Stimulated activated naive B cell treated with anti-CD40 and anti-IgM and Interleukin-4, amounts not matched to agents 10 μg/mL and 1 μg/mL and 100 μg/mL, for 72 hours (primary cell): Measurements from ENCODE around the gene APOL1.
"Not testable (repeated sequence)": the region's sequence is repeated elsewhere in the genome, so short reads cannot be mapped to it uniquely, and the experiment has no call there.

Experiments used
- ATAC-seq, 2 donors: fragments of 150-1000 bp; cut with Tn5 transposase; replicated peaks; 2 replicates each; pipeline ENCODE4 v1.10.0; 2021; ENCODE audit warnings: moderate library complexity in 1 of 2
- DNase-seq: peaks from one replicate; pipeline ENCODE4 v3.0.0; 2021
- H3K27ac Mint-ChIP-seq: one replicate; pipeline ENCODE4 v1.8.0; 2022; ENCODE audit warnings: mild to moderate bottlenecking, mixed read lengths
- H3K27me3 Mint-ChIP-seq, 2 donors: one replicate each; pipeline ENCODE4 v1.8.0; 2022; ENCODE audit warnings: mixed read lengths in 2 of 2
- H3K36me3 Mint-ChIP-seq, 2 donors: one replicate each; pipeline ENCODE4 v1.8.0; 2022; ENCODE audit warnings: mixed read lengths in 2 of 2, mild to moderate bottlenecking in 1 of 2
- H3K4me1 Mint-ChIP-seq, 2 donors: one replicate each; pipeline ENCODE4 v1.8.0; 2022; ENCODE audit warnings: mixed read lengths in 2 of 2, mild to moderate bottlenecking in 1 of 2
- H3K4me3 Mint-ChIP-seq, 2 donors: one replicate each; pipeline ENCODE4 v1.8.0; 2022; ENCODE audit warnings: mild to moderate bottlenecking in 2 of 2, mixed read lengths in 2 of 2, moderate library complexity in 1 of 2
- H3K9me3 Mint-ChIP-seq, 2 donors: one replicate each; pipeline ENCODE4 v1.8.0; 2022; ENCODE audit warnings: mixed read lengths in 2 of 2, mild to moderate bottlenecking in 1 of 2

Gene APOL1

GRCh38 chr22:36215981-36216380 lies 37.0 kb upstream of the APOL1 start:
- DNase-seq (no peak), ATAC-seq (no peak)
- Mint-ChIP-seq H3K4me3 (no peak overlapping the region), H3K9me3 (no peaks in the 10 kb centered on the region), H3K27ac (no peak overlapping the region), H3K4me1 (peaks cover 13 to 15% of the 10 kb centered on the region in 2 donors), H3K36me3 (no peaks in the 10 kb centered on the region), H3K27me3 (peaks cover 17% of the 10 kb centered on the region in 2 donors)

GRCh38 chr22:36218648-36219193 lies 34.2 kb upstream of the APOL1 start:
- Mint-ChIP-seq H3K4me3 (no peak overlapping the region), H3K36me3 (peaks cover 0 to 4% of the 10 kb centered on the region in 2 donors), H3K4me1 (peaks cover 2 to 5% of the 10 kb centered on the region in 2 donors), H3K27ac (no peak overlapping the region), H3K27me3 (peaks cover 13 to 18% of the 10 kb centered on the region in 2 donors), H3K9me3 (no peaks in the 10 kb centered on the region)
- DNase-seq = no peak
- no peak for ATAC-seq

- Mint-ChIP-seq H3K4me1 (peaks cover 2 to 5% of the 10 kb centered on the region in 2 donors), H3K9me3 (no peaks in the 10 kb centered on the region), H3K36me3 (peaks cover 0 to 8% of the 10 kb centered on the region in 2 donors), H3K4me3 (no peak overlapping the region), H3K27ac (no peak overlapping the region), H3K27me3 (peaks cover 12 to 18% of the 10 kb centered on the region in 2 donors)
- DNase-seq (no peak), ATAC-seq (no peak)
These were observed 32.4 kb upstream of the APOL1 start for GRCh38 chr22:36220451-36220921.

- Mint-ChIP-seq H3K27me3 (peaks cover 10 to 18% of the 10 kb centered on the region in 2 donors), H3K27ac (no peak overlapping the region), H3K36me3 (peaks cover 12 to 14% of the 10 kb centered on the region in 2 donors), H3K9me3 (no peaks in the 10 kb centered on the region), H3K4me3 (peak overlapping the region in 1 of 2 donors; percentile 35), H3K4me1 (peaks cover 2 to 5% of the 10 kb centered on the region in 2 donors)
- DNase-seq (no peak), ATAC-seq (peak; percentile 77 to 82)
These were observed 30.9 kb upstream of the APOL1 start for GRCh38 chr22:36221799-36222751.

- Mint-ChIP-seq H3K9me3 (no peaks in the 10 kb centered on the region), H3K27me3 (peaks cover 10 to 18% of the 10 kb centered on the region in 2 donors), H3K36me3 (peaks cover 20 to 21% of the 10 kb centered on the region in 2 donors), H3K27ac (no peak overlapping the region), H3K4me1 (peaks cover 2 to 5% of the 10 kb centered on the region in 2 donors), H3K4me3 (no peak overlapping the region)
- ATAC-seq (no peak), DNase-seq (no peak)
These were observed 30.0 kb upstream of the APOL1 start for GRCh38 chr22:36222887-36223450.

GRCh38 chr22:36223504-36223903 lies 29.4 kb upstream of the APOL1 start:
- H3K9me3 Mint-ChIP-seq = no peaks in the 10 kb centered on the region
- no peak for ATAC-seq
- H3K27ac Mint-ChIP-seq = no peak overlapping the region
- DNase-seq = no peak
- peaks cover 24 to 26% of the 10 kb centered on the region in 2 donors for H3K36me3 Mint-ChIP-seq
- peaks cover 10 to 18% of the 10 kb centered on the region in 2 donors for H3K27me3 Mint-ChIP-seq
- peaks cover 2 to 5% of the 10 kb centered on the region in 2 donors for H3K4me1 Mint-ChIP-seq
- no peak overlapping the region for H3K4me3 Mint-ChIP-seq

GRCh38 chr22:36224245-36224644 lies 28.7 kb upstream of the APOL1 start:
- Mint-ChIP-seq H3K27me3 (peaks cover 3 to 15% of the 10 kb centered on the region in 2 donors), H3K27ac (no peak overlapping the region), H3K4me3 (no peak overlapping the region), H3K4me1 (peaks cover 2 to 5% of the 10 kb centered on the region in 2 donors), H3K36me3 (peaks cover 28 to 33% of the 10 kb centered on the region in 2 donors), H3K9me3 (no peaks in the 10 kb centered on the region)
- DNase-seq (no peak), ATAC-seq (no peak)

- Mint-ChIP-seq H3K4me1 (peaks cover 2 to 5% of the 10 kb centered on the region in 2 donors), H3K27ac (peak overlapping the region; percentile 47), H3K9me3 (no peaks in the 10 kb centered on the region), H3K4me3 (no peak overlapping the region), H3K36me3 (peaks cover 34 to 42% of the 10 kb centered on the region in 2 donors), H3K27me3 (peaks cover 0 to 9% of the 10 kb centered on the region in 2 donors)
- DNase-seq (no peak), ATAC-seq (no peak)
These were observed 27.5 kb upstream of the APOL1 start for GRCh38 chr22:36225333-36225922.

- no peak for ATAC-seq
- Mint-ChIP-seq H3K4me3 (no peak overlapping the region), H3K4me1 (peaks cover 2 to 5% of the 10 kb centered on the region in 2 donors), H3K9me3 (no peaks in the 10 kb centered on the region), H3K27me3 (peaks cover 0 to 5% of the 10 kb centered on the region in 2 donors), H3K36me3 (peaks cover 36 to 49% of the 10 kb centered on the region in 2 donors), H3K27ac (no peak overlapping the region)
- DNase-seq = no peak
These were observed 26.7 kb upstream of the APOL1 start for GRCh38 chr22:36226189-36226588.

- no peaks in the 10 kb centered on the region for H3K27me3 Mint-ChIP-seq
- peak overlapping the region; percentile 47 for H3K27ac Mint-ChIP-seq
- H3K4me3 Mint-ChIP-seq = no peak overlapping the region
- DNase-seq (no peak), ATAC-seq (no peak)
- peaks cover 4 to 5% of the 10 kb centered on the region in 2 donors for H3K4me1 Mint-ChIP-seq
- H3K36me3 Mint-ChIP-seq = peaks cover 47 to 61% of the 10 kb centered on the region in 2 donors
- H3K9me3 Mint-ChIP-seq = no peaks in the 10 kb centered on the region
These were observed 25.5 kb upstream of the APOL1 start for GRCh38 chr22:36227396-36227795.

- DNase-seq = no peak
- Mint-ChIP-seq H3K4me1 (peaks cover 8 to 9% of the 10 kb centered on the region in 2 donors), H3K4me3 (no peak overlapping the region), H3K27ac (peak overlapping the region; percentile 47), H3K27me3 (no peaks in the 10 kb centered on the region), H3K9me3 (no peaks in the 10 kb centered on the region), H3K36me3 (peaks cover 51 to 66% of the 10 kb centered on the region in 2 donors)
- ATAC-seq = no peak
These were observed 25.1 kb upstream of the APOL1 start for GRCh38 chr22:36227806-36228205.

GRCh38 chr22:36228369-36228768 lies 24.6 kb upstream of the APOL1 start:
- Mint-ChIP-seq H3K4me1 (peaks cover 13 to 14% of the 10 kb centered on the region in 2 donors), H3K36me3 (peaks cover 51 to 71% of the 10 kb centered on the region in 2 donors)
- not testable (repeated sequence) for ATAC-seq

GRCh38 chr22:36228944-36229343 lies 24.0 kb upstream of the APOL1 start:
- H3K9me3 Mint-ChIP-seq = no peaks in the 10 kb centered on the region
- H3K27me3 Mint-ChIP-seq = no peaks in the 10 kb centered on the region
- no peak overlapping the region for H3K27ac Mint-ChIP-seq

More at GRCh38 chr22:36228369-36228768, 24.6 kb upstream of the APOL1 start:
- not testable (repeated sequence) for DNase-seq, H3K27ac Mint-ChIP-seq, H3K27me3 Mint-ChIP-seq, H3K4me3 Mint-ChIP-seq, H3K9me3 Mint-ChIP-seq

GRCh38 chr22:36229649-36230048 lies 23.3 kb upstream of the APOL1 start:
- not testable (repeated sequence) for H3K4me3 Mint-ChIP-seq, H3K27me3 Mint-ChIP-seq, H3K27ac Mint-ChIP-seq, ATAC-seq, H3K9me3 Mint-ChIP-seq, DNase-seq
- Mint-ChIP-seq H3K4me1 (peaks cover 22 to 26% of the 10 kb centered on the region in 2 donors), H3K36me3 (peaks cover 53 to 81% of the 10 kb centered on the region in 2 donors)

More at GRCh38 chr22:36228944-36229343, 24.0 kb upstream of the APOL1 start:
- Mint-ChIP-seq H3K4me3 (no peak overlapping the region), H3K4me1 (peaks cover 19 to 20% of the 10 kb centered on the region in 2 donors), H3K36me3 (peaks cover 52 to 75% of the 10 kb centered on the region in 2 donors)
- DNase-seq (no peak), ATAC-seq (no peak)
